HEK293 (cell line): ENCODE data around the gene MAPKAPK3.

Source experiments
- CTCF ChIA-PET: fragments of 350-600 bp; formaldehyde crosslinking; extraction: SDS; loops from one replicate; lab custom pipeline; 2021; ENCODE audit warnings: antibody characterized with exemption; lab: Yijun Ruan, JAX
- POLR2A ChIA-PET: fragments of 300-600 bp; formaldehyde crosslinking; extraction: SDS; loops from one replicate; lab custom pipeline; 2020; ENCODE audit warnings: antibody characterized with exemption, inconsistent platforms; lab: Yijun Ruan, JAX
- H3K27ac ChIP-seq: fragments of 200-500 bp; sonication (Bioruptor generic); 2 replicates; pipeline ENCODE4 v1.5.1; 2014; ENCODE audit warnings: low read depth, low read length, control low read depth, inconsistent platforms; ENCODE audit errors: extremely low read depth
- H3K36me3 ChIP-seq, 2 experiments: fragments of 200-500 bp in 1 of 2; sonication (Bioruptor generic) in 1 of 2; 1 replicate in 1 of 2; 2 replicates in 1 of 2; pipeline ENCODE4 v1.5.1; 2014 to 2017; ENCODE audit warnings: inconsistent platforms in 2 of 2, low read length in 2 of 2; ENCODE audit not compliant: control insufficient read depth in 2 of 2, insufficient read depth in 1 of 2
- H3K4me1 ChIP-seq: fragments of 200-500 bp; sonication (Bioruptor generic); 2 replicates; pipeline ENCODE4 v1.5.1; 2014; ENCODE audit warnings: mild to moderate bottlenecking, low read length, inconsistent platforms; ENCODE audit not compliant: control insufficient read depth, insufficient read depth
- H3K4me3 ChIP-seq: 2 replicates; pipeline ENCODE4 v1.5.1; 2011; ENCODE audit warnings: low read depth, mild to moderate bottlenecking, control low read depth, low read length, moderate library complexity
- H3K9me3 ChIP-seq: fragments of 200-500 bp; sonication (Bioruptor generic); 2 replicates; pipeline ENCODE4 v1.5.1; 2014; ENCODE audit warnings: low read depth, low read length, inconsistent platforms; ENCODE audit not compliant: control insufficient read depth, insufficient read depth
- BCL11A ChIP-seq: fragments of 450-650 bp; formaldehyde crosslinking; IDR thresholded peaks from 2 replicates; pipeline ENCODE4 v1.5.1; 2016; ENCODE audit warnings: low read depth, missing biosample characterization, missing genetic modification characterization
- KLF1 ChIP-seq: fragments of 450-650 bp; formaldehyde crosslinking; IDR thresholded peaks from 2 replicates; pipeline ENCODE4 v1.5.1; 2016; ENCODE audit warnings: missing biosample characterization, missing genetic modification characterization
- KLF17 ChIP-seq: fragments of 450-650 bp; formaldehyde crosslinking; IDR thresholded peaks from 2 replicates; pipeline ENCODE4 v1.5.1; 2016; ENCODE audit warnings: missing biosample characterization, missing genetic modification characterization
- KLF8 ChIP-seq: fragments of 450-650 bp; formaldehyde crosslinking; IDR thresholded peaks from 2 replicates; pipeline ENCODE4 v1.5.1; 2016; ENCODE audit warnings: missing biosample characterization, missing genetic modification characterization
- SCRT2 ChIP-seq: fragments of 450-650 bp; formaldehyde crosslinking; IDR thresholded peaks from 2 replicates; pipeline ENCODE4 v1.5.1; 2016; ENCODE audit warnings: missing biosample characterization, missing genetic modification characterization
- SP2 ChIP-seq: fragments of 450-650 bp; formaldehyde crosslinking; IDR thresholded peaks from 2 replicates; pipeline ENCODE4 v1.5.1; 2016; ENCODE audit warnings: missing biosample characterization, missing genetic modification characterization
- TRIM28 ChIP-seq: IDR thresholded peaks from 2 replicates; pipeline ENCODE4 v1.6.1; 2011; ENCODE audit warnings: low read length, control low read depth, borderline replicate concordance
- YY1 ChIP-seq: fragments of 450-650 bp; formaldehyde crosslinking; IDR thresholded peaks from 2 replicates; pipeline ENCODE4 v1.5.1; 2018; ENCODE audit warnings: missing biosample characterization, missing genetic modification characterization
- ZNF10 ChIP-seq: fragments of 450-650 bp; formaldehyde crosslinking; IDR thresholded peaks from 2 replicates; pipeline ENCODE4 v1.5.1; 2017; ENCODE audit warnings: missing biosample characterization, missing genetic modification characterization
- ZNF157 ChIP-seq: fragments of 450-650 bp; formaldehyde crosslinking; IDR thresholded peaks from 2 replicates; pipeline ENCODE4 v1.5.1; 2016; ENCODE audit warnings: missing biosample characterization, missing genetic modification characterization
- ZNF18 ChIP-seq: fragments of 450-650 bp; formaldehyde crosslinking; IDR thresholded peaks from 2 replicates; pipeline ENCODE4 v1.5.1; 2016; ENCODE audit warnings: missing biosample characterization, missing genetic modification characterization
- ZNF19 ChIP-seq: fragments of 450-650 bp; formaldehyde crosslinking; IDR thresholded peaks from 2 replicates; pipeline ENCODE4; 2016; ENCODE audit warnings: missing biosample characterization, missing genetic modification characterization, low read depth
- ZNF221 ChIP-seq: fragments of 450-650 bp; formaldehyde crosslinking; IDR thresholded peaks from 2 replicates; pipeline ENCODE4 v1.5.1; 2017; ENCODE audit warnings: missing biosample characterization, missing genetic modification characterization, borderline replicate concordance
- ZNF423 ChIP-seq: fragments of 450-650 bp; formaldehyde crosslinking; IDR thresholded peaks from 2 replicates; pipeline ENCODE4 v1.5.1; 2016; ENCODE audit warnings: missing biosample characterization, missing genetic modification characterization
- ZNF510 ChIP-seq: fragments of 450-650 bp; formaldehyde crosslinking; IDR thresholded peaks from 2 replicates; pipeline ENCODE4 v1.5.1; 2018; ENCODE audit warnings: mild to moderate bottlenecking, missing genetic modification characterization, missing biosample characterization; ENCODE audit not compliant: insufficient replicate concordance
- ZNF513 ChIP-seq: fragments of 450-650 bp; IDR thresholded peaks from 2 replicates; pipeline ENCODE4 v1.5.1; 2018; ENCODE audit warnings: missing biosample characterization, missing genetic modification characterization
- ZNF521 ChIP-seq: fragments of 450-650 bp; formaldehyde crosslinking; IDR thresholded peaks from 2 replicates; pipeline ENCODE4 v1.5.1; 2017; ENCODE audit warnings: missing biosample characterization, mild to moderate bottlenecking, missing genetic modification characterization
- ZNF544 ChIP-seq: fragments of 450-650 bp; formaldehyde crosslinking; IDR thresholded peaks from 2 replicates; pipeline ENCODE4 v1.5.0; 2017; ENCODE audit warnings: missing biosample characterization, missing genetic modification characterization
- ZNF549 ChIP-seq: fragments of 450-650 bp; IDR thresholded peaks from 2 replicates; pipeline ENCODE4 v1.5.1; 2018; ENCODE audit warnings: missing biosample characterization, missing genetic modification characterization, mild to moderate bottlenecking, inconsistent platforms, moderate library complexity
- ZNF561 ChIP-seq: fragments of 450-650 bp; IDR thresholded peaks from 2 replicates; pipeline ENCODE4 v1.5.1; 2018; ENCODE audit warnings: missing biosample characterization, missing genetic modification characterization, borderline replicate concordance
- ZNF624 ChIP-seq: fragments of 450-650 bp; formaldehyde crosslinking; IDR thresholded peaks from 2 replicates; pipeline ENCODE4 v1.5.1; 2017; ENCODE audit warnings: missing biosample characterization, missing genetic modification characterization
- ZNF629 ChIP-seq: fragments of 450-650 bp; formaldehyde crosslinking; IDR thresholded peaks from 2 replicates; pipeline ENCODE4 v1.5.1; 2017; ENCODE audit warnings: missing biosample characterization, missing genetic modification characterization
- ZNF654 ChIP-seq: fragments of 450-650 bp; formaldehyde crosslinking; IDR thresholded peaks from 2 replicates; pipeline ENCODE4 v1.5.1; 2016; ENCODE audit warnings: low read depth, missing biosample characterization, missing genetic modification characterization
- ZNF768 ChIP-seq: fragments of 450-650 bp; formaldehyde crosslinking; IDR thresholded peaks from 2 replicates; pipeline ENCODE4 v1.5.1; 2018; ENCODE audit warnings: missing biosample characterization, mild to moderate bottlenecking, missing genetic modification characterization
- ZNF791 ChIP-seq: fragments of 450-650 bp; formaldehyde crosslinking; IDR thresholded peaks from 2 replicates; pipeline ENCODE4 v1.5.1; 2016; ENCODE audit warnings: missing biosample characterization, missing genetic modification characterization
- ZNF792 ChIP-seq: fragments of 450-650 bp; formaldehyde crosslinking; IDR thresholded peaks from 2 replicates; pipeline ENCODE4 v1.5.1; 2016; ENCODE audit warnings: missing biosample characterization, missing genetic modification characterization
- ZSCAN4 ChIP-seq: fragments of 450-650 bp; formaldehyde crosslinking; IDR thresholded peaks from 2 replicates; pipeline ENCODE4 v1.5.1; 2017; ENCODE audit warnings: missing biosample characterization, missing genetic modification characterization
- ZSCAN5A ChIP-seq: fragments of 450-650 bp; formaldehyde crosslinking; IDR thresholded peaks from 2 replicates; pipeline ENCODE4 v1.5.1; 2016; ENCODE audit warnings: missing biosample characterization, missing genetic modification characterization

Gene MAPKAPK3

GRCh38 chr3:50625231-50626182 is 8.6 kb downstream of the MAPKAPK3 start:
- no peak for TF ChIP-seq KLF8 (tag by site-specific recombination)
- no peak for TF ChIP-seq ZNF624 (tag by site-specific recombination)
- no peak for TF ChIP-seq SP2 (tag by site-specific recombination)
- TF ChIP-seq ZNF510 (tag by site-specific recombination): no peak
- no peak for TF ChIP-seq ZNF792 (tag by site-specific recombination)
- TF ChIP-seq ZNF544 (tag by site-specific recombination): no peak
- TF ChIP-seq ZNF791 (tag by site-specific recombination): no peak
- no peak for TF ChIP-seq ZNF768 (tag by site-specific recombination)
- TF ChIP-seq ZNF18 (tag by site-specific recombination): no peak
- no peak for TF ChIP-seq ZNF157 (tag by site-specific recombination)
- TF ChIP-seq SCRT2 (tag by site-specific recombination): no peak
- TF ChIP-seq ZNF19 (tag by site-specific recombination): no peak
- TF ChIP-seq ZNF654 (tag by site-specific recombination): no peak
- no peak for TF ChIP-seq ZSCAN4 (tag by site-specific recombination)
- TF ChIP-seq ZNF629 (tag by site-specific recombination): no peak
- TF ChIP-seq ZSCAN5A (tag by site-specific recombination): no peak
- CTCF ChIA-PET: interaction anchor here (0.5 to 1.8 kb wide), 5 partner anchors 9 to 806 kb away, joined by 3 to 7 read pairs (median 3); partner anchors contain the start of gene MAPKAPK3
- Histone ChIP-seq H3K9me3 (no peaks in the 10 kb centered on the region), H3K36me3 (peaks cover 0 to 28% of the 10 kb centered on the region in 2 experiments; a peak in 1 of 3 replicates), H3K4me3 (no peak overlapping the region), H3K4me1 (no peaks in the 10 kb centered on the region), H3K27ac (no peak overlapping the region)
- POLR2A ChIA-PET: no interaction called here

GRCh38 chr3:50626401-50626800 is 9.4 kb downstream of the MAPKAPK3 start:
- Histone ChIP-seq H3K9me3 (no peaks in the 10 kb centered on the region), H3K4me3 (no peak overlapping the region), H3K36me3 (peaks cover 0 to 22% of the 10 kb centered on the region in 2 experiments; a peak in 1 of 3 replicates), H3K27ac (no peak overlapping the region), H3K4me1 (no peaks in the 10 kb centered on the region; the same call in 1 of the 2 replicates)
- POLR2A ChIA-PET: interaction anchor here (0.6 kb wide), 1 partner anchor 128 kb away, joined by 3 read pairs; no protein-coding TSS in a partner anchor
- CTCF ChIA-PET: interaction anchor here (0.7 to 1.6 kb wide), 4 partner anchors 10 to 319 kb away, joined by 3 read pairs; partner anchors contain the start of gene MAPKAPK3
- TF ChIP-seq ZNF549 (tag by site-specific recombination): no peak
- TF ChIP-seq KLF17 (tag by site-specific recombination): no peak
- TF ChIP-seq ZNF10 (tag by site-specific recombination): no peak
- TF ChIP-seq ZNF221 (tag by site-specific recombination): no peak
- no peak for TF ChIP-seq ZNF513 (tag by site-specific recombination)
- TF ChIP-seq TRIM28: no peak
- TF ChIP-seq ZNF19 (tag by site-specific recombination): no peak
- no peak for TF ChIP-seq KLF1 (tag by site-specific recombination)
- no peak for TF ChIP-seq ZNF561 (tag by site-specific recombination)
- no peak for TF ChIP-seq ZNF510 (tag by site-specific recombination)
- no peak for TF ChIP-seq ZNF423
- TF ChIP-seq YY1 (tag by site-specific recombination): no peak
- no peak for TF ChIP-seq BCL11A (tag by site-specific recombination)
- TF ChIP-seq ZNF521 (tag by site-specific recombination): no peak
